C4-2B (cell line): ENCODE data around the gene ZNF287.

ENCODE experiments used
- ZFX ChIP-seq: fragments of 450-650 bp; IDR thresholded peaks from 2 replicates; pipeline ENCODE4 v1.6.1; 2017
- TF ChIP-seq, protein P1 (sequence below): fragments of 450-650 bp; conservative IDR thresholded peaks from 2 replicates; pipeline ENCODE4 v1.5.1; 2017; ENCODE audit warnings: mild to moderate bottlenecking

DNA sequence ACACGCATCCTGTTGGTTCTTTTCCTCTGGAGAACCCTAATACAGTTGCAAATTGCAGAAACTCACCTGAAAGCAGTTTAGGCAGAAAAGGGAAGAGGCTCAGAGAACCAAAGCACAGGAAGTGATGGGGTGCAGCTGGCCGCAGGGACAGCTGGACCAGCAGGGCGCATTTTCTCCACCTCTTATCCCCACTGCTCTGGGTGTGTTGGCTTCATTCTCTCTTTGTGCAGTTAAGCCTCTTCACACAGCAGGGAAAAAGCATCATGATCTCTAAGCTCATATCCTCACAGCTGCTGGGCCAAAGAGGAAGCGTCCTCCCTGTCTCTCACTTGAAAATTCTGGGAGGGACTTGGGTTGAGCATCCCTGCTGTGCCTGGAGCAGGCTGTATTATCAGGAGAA, 57.0 kb downstream of the ZNF287 start:
- TF ChIP-seq, protein P1, sequence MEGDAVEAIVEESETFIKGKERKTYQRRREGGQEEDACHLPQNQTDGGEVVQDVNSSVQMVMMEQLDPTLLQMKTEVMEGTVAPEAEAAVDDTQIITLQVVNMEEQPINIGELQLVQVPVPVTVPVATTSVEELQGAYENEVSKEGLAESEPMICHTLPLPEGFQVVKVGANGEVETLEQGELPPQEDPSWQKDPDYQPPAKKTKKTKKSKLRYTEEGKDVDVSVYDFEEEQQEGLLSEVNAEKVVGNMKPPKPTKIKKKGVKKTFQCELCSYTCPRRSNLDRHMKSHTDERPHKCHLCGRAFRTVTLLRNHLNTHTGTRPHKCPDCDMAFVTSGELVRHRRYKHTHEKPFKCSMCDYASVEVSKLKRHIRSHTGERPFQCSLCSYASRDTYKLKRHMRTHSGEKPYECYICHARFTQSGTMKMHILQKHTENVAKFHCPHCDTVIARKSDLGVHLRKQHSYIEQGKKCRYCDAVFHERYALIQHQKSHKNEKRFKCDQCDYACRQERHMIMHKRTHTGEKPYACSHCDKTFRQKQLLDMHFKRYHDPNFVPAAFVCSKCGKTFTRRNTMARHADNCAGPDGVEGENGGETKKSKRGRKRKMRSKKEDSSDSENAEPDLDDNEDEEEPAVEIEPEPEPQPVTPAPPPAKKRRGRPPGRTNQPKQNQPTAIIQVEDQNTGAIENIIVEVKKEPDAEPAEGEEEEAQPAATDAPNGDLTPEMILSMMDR = no peak
- TF ChIP-seq ZFX = no peak
